ENCODE data around the gene SLC15A3. TPM values are rescaled to one million over a fixed set of nuclear protein-coding genes. Genes with fewer than 3 reads are reported as not detected.

Gene SLC15A3
- polyA plus RNA-seq, 4 donors = 19.1 to 24.5 (median 20.6) TPM

- DNase-seq (ENCODE audit: low read depth in 4 of 4, low spot score in 2 of 4) = no peak
These were observed 3.7 kb downstream of the SLC15A3 start for GRCh38 chr11:60948250-60948649.

DNA sequence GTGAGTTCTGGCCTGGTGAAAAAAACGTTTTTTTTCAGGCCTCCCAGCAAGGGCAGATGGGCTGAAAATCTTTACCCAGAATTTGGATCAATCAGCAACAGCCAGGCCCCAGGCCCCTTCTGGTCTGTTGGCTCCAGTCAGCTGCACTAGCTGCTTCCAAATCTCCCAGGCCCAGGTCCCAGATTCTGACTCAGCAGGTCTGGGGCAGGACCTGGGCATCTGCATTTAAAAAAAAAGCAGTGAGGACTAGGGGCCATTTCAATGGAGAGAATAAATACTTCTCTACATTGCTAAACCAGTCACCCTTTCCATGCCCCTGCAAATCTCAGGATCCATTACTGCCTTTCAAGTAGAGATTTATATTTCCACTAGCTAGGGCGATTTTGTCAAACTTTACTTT, 4.3 kb downstream of the SLC15A3 start:
- DNase-seq (ENCODE audit: low read depth in 4 of 4, low spot score in 2 of 4) = no peak

DNA sequence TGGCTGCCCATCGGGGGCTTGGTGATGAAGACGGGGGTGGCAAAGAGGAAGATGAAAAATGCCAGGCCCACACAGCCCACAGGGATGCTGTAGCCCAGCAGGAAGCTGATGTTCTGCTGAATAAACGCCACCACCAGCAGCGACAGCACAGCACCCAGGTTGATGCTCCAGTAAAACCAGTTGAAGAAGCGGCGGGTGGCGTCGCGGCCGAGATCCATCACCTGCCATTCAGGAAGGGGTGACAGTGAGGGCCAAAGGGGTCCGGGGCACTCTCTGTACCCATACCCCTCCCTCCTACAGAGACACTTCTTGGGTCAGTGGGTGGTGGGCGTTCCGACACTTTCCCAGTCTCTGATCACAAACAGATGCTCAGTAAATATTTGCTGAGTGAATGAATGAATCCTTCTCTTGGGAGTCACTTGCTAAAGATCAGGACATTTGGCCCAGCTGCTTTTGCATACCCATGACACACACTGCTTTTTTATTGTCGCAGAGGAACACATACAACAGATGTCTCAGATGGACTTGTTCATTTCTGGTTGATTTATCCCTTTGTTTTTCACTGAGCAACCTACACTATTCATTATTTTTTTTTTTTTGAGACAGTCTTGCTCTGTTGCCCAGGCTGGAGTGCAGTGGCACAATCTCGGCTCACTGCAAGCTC, 5.2 kb downstream of the SLC15A3 start:
- DNase-seq (ENCODE audit: low read depth in 4 of 4, low spot score in 2 of 4) = no peak

DNA sequence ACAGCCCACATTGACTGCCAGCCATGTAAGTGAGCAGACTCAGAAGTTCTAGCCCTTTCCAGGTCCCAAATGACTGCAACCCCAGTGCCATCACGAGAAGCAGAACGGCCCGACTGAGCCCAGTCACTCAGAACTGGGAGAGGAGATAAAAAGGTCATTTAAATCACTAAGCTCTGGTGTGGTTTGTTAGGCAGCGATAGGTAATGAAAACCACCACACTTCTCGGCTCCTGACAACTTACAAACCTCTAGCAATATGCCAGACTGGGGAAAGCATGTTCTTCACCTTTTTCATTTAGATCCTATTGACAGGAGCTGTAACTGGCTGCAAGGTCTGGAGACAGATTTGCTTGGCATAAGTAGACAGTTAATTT, 6.7 kb downstream of the SLC15A3 start:
- no peak for DNase-seq (ENCODE audit: low read depth in 4 of 4, low spot score in 2 of 4)

- DNase-seq (ENCODE audit: low read depth in 4 of 4, low spot score in 2 of 4) = no peak
These were observed 7.3 kb downstream of the SLC15A3 start for GRCh38 chr11:60944490-60945294.

- DNase-seq (ENCODE audit: low read depth in 4 of 4, low spot score in 2 of 4) = peak in 1 of 4 donors; percentile 28
These were observed 8.9 kb downstream of the SLC15A3 start for GRCh38 chr11:60942970-60943565.

DNA sequence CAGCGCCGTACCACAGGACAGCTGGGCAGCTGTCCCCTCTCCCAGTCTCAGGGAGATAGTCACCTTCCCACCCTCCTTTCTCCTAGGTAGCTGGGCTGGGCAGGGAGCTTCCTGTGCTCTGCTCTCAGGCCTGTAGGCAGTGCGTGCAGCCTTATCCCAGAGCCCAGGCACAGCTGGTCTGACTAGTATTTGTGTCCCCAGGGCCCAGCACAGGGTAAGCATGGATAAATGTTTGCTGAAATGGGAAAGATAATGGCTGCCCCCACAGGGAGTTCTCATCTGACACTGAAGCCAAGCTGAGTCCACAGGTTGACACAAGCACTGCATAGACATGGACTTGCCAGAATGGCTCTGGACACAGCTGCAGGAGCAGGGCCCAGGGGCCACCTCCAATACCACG, 9.8 kb downstream of the SLC15A3 start:
- DNase-seq (ENCODE audit: low read depth in 4 of 4, low spot score in 2 of 4) = no peak

DNA sequence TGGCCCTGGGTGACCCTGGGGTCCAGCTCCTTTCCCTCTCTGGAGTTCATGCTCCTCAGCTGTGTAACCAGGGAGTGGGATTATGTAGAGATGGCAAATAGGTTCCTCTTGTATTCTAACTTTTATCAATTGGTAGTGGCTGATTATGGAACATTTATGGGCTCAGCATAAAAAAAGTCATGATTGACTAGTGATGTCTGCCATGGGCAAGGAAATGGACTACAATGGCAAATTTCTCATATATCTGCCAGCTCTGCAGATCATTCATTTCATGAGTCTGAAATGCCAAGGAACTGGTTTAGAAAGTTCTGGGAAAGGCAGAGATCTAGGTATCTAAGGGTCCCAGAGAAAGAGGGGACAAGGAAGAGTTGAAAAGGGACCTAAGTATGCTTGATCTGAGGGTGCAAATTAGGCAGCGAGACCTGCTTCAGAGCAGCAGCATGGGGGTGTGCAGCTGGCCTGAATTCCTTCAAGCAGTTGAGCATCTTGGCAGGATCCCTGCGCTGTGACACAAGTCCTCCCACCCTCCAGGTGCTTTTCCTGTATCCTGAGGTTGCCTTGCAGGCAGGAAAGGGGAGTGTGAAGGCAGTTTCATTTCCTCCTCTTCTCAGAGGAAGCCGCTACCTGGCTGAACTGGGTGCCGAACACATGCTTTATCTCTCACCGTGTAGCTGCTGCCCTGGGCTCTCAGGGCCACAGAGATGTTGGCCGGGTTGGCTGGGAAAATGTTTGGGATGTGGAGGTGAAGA, 10.4 kb downstream of the SLC15A3 start:
- no peak for DNase-seq (ENCODE audit: low read depth in 4 of 4, low spot score in 2 of 4)

- DNase-seq (ENCODE audit: low read depth in 4 of 4, low spot score in 2 of 4) = no peak
These were observed 12.1 kb downstream of the SLC15A3 start for GRCh38 chr11:60939855-60940254.

GRCh38 chr11:60939301-60939700, 12.7 kb downstream of the SLC15A3 start:
- no peak for DNase-seq (ENCODE audit: low read depth in 4 of 4, low spot score in 2 of 4)

- no peak for DNase-seq (ENCODE audit: low read depth in 4 of 4, low spot score in 2 of 4)
These were observed 13.5 kb downstream of the SLC15A3 start for GRCh38 chr11:60938500-60938899.

DNA sequence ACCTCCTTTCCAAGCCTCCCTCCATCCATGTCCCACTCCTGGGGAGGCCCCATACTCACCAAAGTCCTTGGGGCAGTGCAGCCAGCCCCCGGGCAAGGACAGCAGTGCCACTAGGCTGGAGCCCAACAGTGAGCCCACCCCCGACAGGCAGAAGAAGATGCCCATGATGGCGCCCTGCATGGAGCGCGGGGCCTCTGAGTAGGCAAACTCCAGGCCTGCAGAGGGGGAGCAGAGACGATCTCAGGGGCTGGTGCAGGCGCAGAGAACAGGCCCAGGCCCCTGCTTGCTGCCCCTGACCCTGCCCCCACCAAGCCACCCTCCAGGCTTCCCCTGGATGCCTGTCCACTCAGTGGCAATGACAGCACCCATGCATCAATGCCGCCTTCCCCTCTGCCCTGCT, 14.2 kb downstream of the SLC15A3 start:
- DNase-seq (ENCODE audit: low read depth in 4 of 4, low spot score in 2 of 4) = no peak

DNA sequence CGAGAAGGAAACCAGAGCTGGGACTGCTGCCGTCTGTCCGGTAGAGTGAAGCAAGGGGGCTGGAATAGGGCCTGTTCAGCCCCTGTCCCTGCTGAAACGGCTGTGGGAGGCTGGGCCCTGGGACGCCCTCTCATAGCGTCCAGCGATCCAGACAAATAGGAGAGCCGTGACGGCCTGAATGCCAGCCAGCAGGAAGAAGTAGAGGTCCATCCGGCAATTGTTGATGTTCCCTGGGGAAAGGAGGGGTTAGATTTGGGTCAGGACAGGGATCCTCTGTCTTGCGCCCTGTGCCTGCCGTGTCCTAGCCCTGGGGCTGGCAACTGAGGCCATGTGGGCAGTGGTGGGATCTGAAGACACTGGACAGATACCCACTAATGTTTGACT, 14.8 kb downstream of the SLC15A3 start:
- DNase-seq (ENCODE audit: low read depth in 4 of 4, low spot score in 2 of 4) = no peak

GRCh38 chr11:60936467-60937143, 15.4 kb downstream of the SLC15A3 start:
- no peak for DNase-seq (ENCODE audit: low read depth in 4 of 4, low spot score in 2 of 4)

- no peak for DNase-seq (ENCODE audit: low read depth in 4 of 4, low spot score in 2 of 4)
These were observed 16.1 kb downstream of the SLC15A3 start for GRCh38 chr11:60935676-60936442.

- no peak for DNase-seq (ENCODE audit: low read depth in 4 of 4, low spot score in 2 of 4)
These were observed 17.0 kb downstream of the SLC15A3 start for GRCh38 chr11:60934790-60935605.

- no peak for DNase-seq (ENCODE audit: low read depth in 4 of 4, low spot score in 2 of 4)
These were observed 17.7 kb downstream of the SLC15A3 start for GRCh38 chr11:60934124-60934789.

DNA sequence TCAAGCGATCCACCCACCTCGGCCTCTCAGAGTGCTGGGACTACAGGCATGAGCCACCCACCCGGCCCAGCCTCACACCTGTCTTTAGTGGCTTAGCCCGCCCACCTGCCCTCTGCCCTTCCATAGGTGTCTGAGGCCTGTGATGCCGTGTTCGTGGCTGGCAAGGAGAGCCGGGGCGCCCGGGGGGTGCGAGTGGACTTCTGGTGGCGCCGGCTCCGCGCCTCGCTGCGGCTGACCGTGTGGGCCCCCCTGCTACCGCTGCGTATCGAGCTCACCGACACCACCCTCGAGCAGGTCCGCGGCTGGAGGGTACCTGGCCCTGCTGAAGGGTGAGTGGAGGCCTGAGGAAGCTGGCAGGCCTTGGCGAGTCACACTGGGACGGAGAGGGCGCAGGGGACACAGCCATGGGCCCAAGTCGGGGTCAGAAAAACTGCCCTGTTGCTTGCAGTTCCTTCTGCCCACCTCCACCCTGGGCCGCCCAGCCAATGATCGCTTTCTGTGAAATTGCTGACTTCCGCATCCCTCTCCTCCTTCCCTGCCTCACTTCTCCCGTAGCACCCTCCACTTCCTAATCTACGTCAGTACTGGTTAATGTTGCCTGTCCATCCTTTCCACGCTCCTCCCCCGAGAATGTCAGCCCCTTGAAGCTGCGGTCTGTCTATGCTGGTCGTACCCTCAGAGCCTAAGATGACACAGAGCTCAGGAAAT, 18.4 kb downstream of the SLC15A3 start:
- DNase-seq (ENCODE audit: low read depth in 4 of 4, low spot score in 2 of 4) = no peak

Data from left renal cortex interstitium (tissue), 4 donors.